ENCODE results near the gene CARD11. TPM values are rescaled to one million over a fixed set of nuclear protein-coding genes. Genes with fewer than 3 reads are reported as not detected.

CARD11 gene
- total and polyA plus RNA-seq, 2 of the 4 experiments (the other 2 are of a cell fraction), result 0.18 to 0.26 TPM

DNA sequence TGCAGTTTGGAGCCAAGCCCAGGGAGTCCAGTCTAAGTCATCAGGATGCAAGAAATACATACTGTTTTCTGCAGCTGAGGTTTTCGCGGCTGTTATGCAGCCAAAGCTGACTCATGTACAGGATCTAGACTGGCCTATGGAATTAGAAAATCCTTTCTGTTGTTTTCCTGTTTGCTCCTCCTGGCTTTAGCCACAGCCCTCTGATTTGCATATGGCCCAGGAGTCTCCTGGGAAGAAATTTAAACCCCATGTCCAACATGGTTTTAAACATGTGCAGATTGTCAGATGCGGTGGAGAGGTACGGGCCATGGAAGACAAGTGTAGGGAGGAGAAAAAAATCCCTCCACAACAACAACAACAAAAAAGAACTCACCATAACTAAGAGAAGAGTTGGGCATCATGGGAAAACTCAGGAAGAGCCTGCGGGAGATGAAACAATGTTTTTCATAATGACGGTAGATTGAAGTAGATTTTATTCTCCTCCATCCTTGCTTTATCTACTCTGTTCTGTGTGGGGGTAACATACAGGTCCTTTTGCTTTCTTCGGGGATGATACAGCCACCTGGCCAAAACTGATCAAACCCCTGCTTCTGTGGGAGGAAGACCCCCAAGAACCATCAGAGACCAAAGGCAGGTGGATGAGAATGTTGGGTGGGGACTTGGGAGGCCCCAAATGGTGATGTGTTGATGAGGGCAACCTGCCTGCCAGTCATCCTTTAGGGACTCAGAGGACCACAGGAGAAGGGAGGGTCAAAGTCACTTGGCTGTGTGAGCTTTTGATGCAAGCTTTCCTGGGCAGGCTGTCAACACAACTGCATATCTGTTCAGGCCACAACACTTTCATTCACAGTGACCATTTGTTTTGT, 169.7 kb downstream of the CARD11 start (continued):
- TF ChIP-seq, protein P1, sequence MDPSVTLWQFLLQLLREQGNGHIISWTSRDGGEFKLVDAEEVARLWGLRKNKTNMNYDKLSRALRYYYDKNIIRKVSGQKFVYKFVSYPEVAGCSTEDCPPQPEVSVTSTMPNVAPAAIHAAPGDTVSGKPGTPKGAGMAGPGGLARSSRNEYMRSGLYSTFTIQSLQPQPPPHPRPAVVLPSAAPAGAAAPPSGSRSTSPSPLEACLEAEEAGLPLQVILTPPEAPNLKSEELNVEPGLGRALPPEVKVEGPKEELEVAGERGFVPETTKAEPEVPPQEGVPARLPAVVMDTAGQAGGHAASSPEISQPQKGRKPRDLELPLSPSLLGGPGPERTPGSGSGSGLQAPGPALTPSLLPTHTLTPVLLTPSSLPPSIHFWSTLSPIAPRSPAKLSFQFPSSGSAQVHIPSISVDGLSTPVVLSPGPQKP (IDR thresholded peaks at IDR 0.05; ENCODE audit: borderline replicate concordance, low read depth, low read length), result no peak

DNA sequence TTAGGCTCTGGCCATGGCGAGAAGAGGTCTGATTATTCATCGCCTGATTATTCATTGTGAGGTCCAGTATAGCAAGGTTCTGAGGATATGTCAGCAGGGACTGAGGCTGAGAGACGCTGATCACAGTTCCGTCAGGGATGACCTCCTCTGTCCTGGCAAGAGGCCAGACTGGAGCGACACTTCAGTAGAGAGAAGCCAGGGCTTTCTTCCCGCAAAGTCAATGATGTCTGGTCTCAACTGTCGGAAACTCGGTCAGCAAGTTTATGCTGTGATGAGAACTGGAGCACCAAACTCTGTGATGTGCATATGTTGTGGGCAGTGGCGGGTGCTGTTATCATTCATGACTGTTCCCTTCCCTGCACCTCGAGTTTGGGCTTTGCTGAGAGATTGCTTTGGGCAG, 170.5 kb downstream of the CARD11 start:
- POLR2A ChIA-PET (ENCODE audit: unreplicated experiment), result interaction anchor here (0.5 kb wide), 1 partner anchor 22 kb away, joined by 4 read pairs; no protein-coding TSS in a partner anchor
- CTCF ChIA-PET, result no interaction called here
- 51% methylated on average over 6 of the region's 10 CpGs; no CpG with 5 or more reads in 1 of the 2 experiments for WGBS, 2 experiments (ENCODE audit: extremely low coverage in 2 of 2, insufficient read length in 1 of 2)
- TF ChIP-seq BHLHE40 (IDR thresholded peaks at IDR 0.05; ENCODE audit: low read depth, low read length), result no peak
- no peak for TF ChIP-seq MXI1 (IDR thresholded peaks at IDR 0.05; ENCODE audit: borderline replicate concordance, low read depth, low read length)
- TF ChIP-seq CEBPB (IDR thresholded peaks at IDR 0.05; ENCODE audit: low read depth, low read length), result no peak
- TF ChIP-seq, protein P2, sequence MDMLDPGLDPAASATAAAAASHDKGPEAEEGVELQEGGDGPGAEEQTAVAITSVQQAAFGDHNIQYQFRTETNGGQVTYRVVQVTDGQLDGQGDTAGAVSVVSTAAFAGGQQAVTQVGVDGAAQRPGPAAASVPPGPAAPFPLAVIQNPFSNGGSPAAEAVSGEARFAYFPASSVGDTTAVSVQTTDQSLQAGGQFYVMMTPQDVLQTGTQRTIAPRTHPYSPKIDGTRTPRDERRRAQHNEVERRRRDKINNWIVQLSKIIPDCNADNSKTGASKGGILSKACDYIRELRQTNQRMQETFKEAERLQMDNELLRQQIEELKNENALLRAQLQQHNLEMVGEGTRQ (IDR thresholded peaks at IDR 0.05; ENCODE audit: low read depth, low read length), result no peak
- TF ChIP-seq, protein P3, sequence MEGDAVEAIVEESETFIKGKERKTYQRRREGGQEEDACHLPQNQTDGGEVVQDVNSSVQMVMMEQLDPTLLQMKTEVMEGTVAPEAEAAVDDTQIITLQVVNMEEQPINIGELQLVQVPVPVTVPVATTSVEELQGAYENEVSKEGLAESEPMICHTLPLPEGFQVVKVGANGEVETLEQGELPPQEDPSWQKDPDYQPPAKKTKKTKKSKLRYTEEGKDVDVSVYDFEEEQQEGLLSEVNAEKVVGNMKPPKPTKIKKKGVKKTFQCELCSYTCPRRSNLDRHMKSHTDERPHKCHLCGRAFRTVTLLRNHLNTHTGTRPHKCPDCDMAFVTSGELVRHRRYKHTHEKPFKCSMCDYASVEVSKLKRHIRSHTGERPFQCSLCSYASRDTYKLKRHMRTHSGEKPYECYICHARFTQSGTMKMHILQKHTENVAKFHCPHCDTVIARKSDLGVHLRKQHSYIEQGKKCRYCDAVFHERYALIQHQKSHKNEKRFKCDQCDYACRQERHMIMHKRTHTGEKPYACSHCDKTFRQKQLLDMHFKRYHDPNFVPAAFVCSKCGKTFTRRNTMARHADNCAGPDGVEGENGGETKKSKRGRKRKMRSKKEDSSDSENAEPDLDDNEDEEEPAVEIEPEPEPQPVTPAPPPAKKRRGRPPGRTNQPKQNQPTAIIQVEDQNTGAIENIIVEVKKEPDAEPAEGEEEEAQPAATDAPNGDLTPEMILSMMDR (conservative IDR thresholded peaks at IDR 0.05; ENCODE audit: low read depth, low read length), result no peak
- no peak for TF ChIP-seq MAZ (IDR thresholded peaks at IDR 0.05; ENCODE audit: borderline replicate concordance, low read depth, low read length)
- no peak for TF ChIP-seq MAFK (IDR thresholded peaks at IDR 0.05; ENCODE audit: low read depth, low read length)
- TF ChIP-seq SMC3 (IDR thresholded peaks at IDR 0.05; ENCODE audit: low read depth, low read length), result no peak
- TF ChIP-seq CHD1 (IDR thresholded peaks at IDR 0.05; ENCODE audit: low read depth, low read length), result no peak
- TF ChIP-seq POLR2A (IDR thresholded peaks at IDR 0.05; ENCODE audit: low read depth, low read length), result no peak
- no peak for TF ChIP-seq RFX5 (IDR thresholded peaks at IDR 0.05; ENCODE audit: low read depth, low read length)

More for the DNA sequence above, 170.5 kb downstream of the CARD11 start:
- 0 out of 2 replicates have a peak overlapping the region, but pooled peaks have one; percentile 11 for H3K27ac ChIP-seq (ENCODE audit: insufficient read depth, low read length)
- H3K14ac ChIP-seq (replicated peaks; ENCODE audit: low read depth, low read length), result no peak overlapping the region
- H3K9ac ChIP-seq (ENCODE audit: low read depth, low read length), result no peak overlapping the region
- DNase-seq (no peak), ATAC-seq (ENCODE audit: low read depth) (peak; percentile 1; the same call in 1 of the 2 replicates)
- H3K4ac ChIP-seq (ENCODE audit: low read depth, low read length), result peak overlapping the region; percentile 9; the same call in 1 of the 2 replicates
- H4K8ac ChIP-seq (ENCODE audit: low read depth in 2 of 2, low read length in 2 of 2), result no peak overlapping the region
- no peaks in the 10 kb centered on the region for H3K27me3 ChIP-seq (ENCODE audit: control insufficient read depth, insufficient read depth, low read length)
- H3K18ac ChIP-seq (ENCODE audit: low read depth, low read length), result no peak overlapping the region
- BruUV-seq (replicated peaks), result no TSS peak
- peaks cover 6% of the 10 kb centered on the region for H3K4me1 ChIP-seq (ENCODE audit: control insufficient read depth, insufficient read depth, low read length)
- H2BK20ac ChIP-seq (ENCODE audit: low read depth, low read length), result no peak overlapping the region
- no peak overlapping the region for H3K56ac ChIP-seq (ENCODE audit: extremely low read depth, insufficient read depth, low read length)
- peak overlapping the region; percentile 12 for H2BK5ac ChIP-seq (ENCODE audit: low read depth, low read length, poor library complexity, severe bottlenecking)
- peaks cover 26% of the 10 kb centered on the region for H3K9me1 ChIP-seq (ENCODE audit: insufficient read depth, low read length)
- H3K4me3 ChIP-seq (ENCODE audit: insufficient read depth, low read depth, low read length), result no peak overlapping the region
- peak overlapping the region; percentile 42 for H2AK9ac ChIP-seq (replicated peaks; ENCODE audit: low read depth, low read length, poor library complexity)
- H3K4me2 ChIP-seq (ENCODE audit: low read depth, low read length), result no peak overlapping the region; the same call in 1 of the 2 replicates
- no peaks in the 10 kb centered on the region for H3K36me3 ChIP-seq (ENCODE audit: control insufficient read depth, insufficient read depth, low read length)
- dilution Hi-C loops (cut with HindIII; ENCODE audit: low sequenced_read_pairs, unreplicated experiment), result no loop called here
- H4K5ac ChIP-seq (ENCODE audit: low read depth, low read length), result no peak overlapping the region; the same call in 1 of the 2 replicates
- H2BK120ac ChIP-seq (ENCODE audit: low read depth, low read length), result no peak overlapping the region
- no peaks in the 10 kb centered on the region for H3K79me1 ChIP-seq (ENCODE audit: low read depth in 1 of 2, low read length in 2 of 2)
- intact Hi-C loops (cut with micrococcal nuclease), result no loop called here
- peak overlapping the region; percentile 65; the same call in 1 of the 2 replicates for H2AK5ac ChIP-seq (ENCODE audit: low read depth, low read length)
- H4K91ac ChIP-seq (ENCODE audit: insufficient read depth, low read depth, low read length), result no peak overlapping the region
- no peak overlapping the region for H3K23ac ChIP-seq (ENCODE audit: low read depth, low read length)
- no peaks in the 10 kb centered on the region for H3K9me3 ChIP-seq (ENCODE audit: control insufficient read depth, insufficient read depth, low read length)
- no peak overlapping the region for H2BK15ac ChIP-seq (ENCODE audit: low read depth, low read length)
- in situ Hi-C loops (cut with MboI; ENCODE audit: low sequenced_read_pairs), result loop anchor here (25.0 kb wide), 2 partner anchors 1764 to 1889 kb away; no protein-coding TSS in a partner anchor
- peak overlapping the region; percentile 54 for H2AFZ ChIP-seq (replicated peaks; ENCODE audit: low read length, poor library complexity)
- peaks cover 9% of the 10 kb centered on the region for H4K20me1 ChIP-seq (ENCODE audit: insufficient read depth, low read length)

Data from IMR-90 (cell line).